B cell (primary cell): ENCODE results near the gene DNAH10. TPM values are rescaled to one million over a fixed set of nuclear protein-coding genes. Genes with fewer than 3 reads are reported as not detected.

ENCODE experiments used
- ATAC-seq: fragments of 200-7000 bp; cut with Tn5 transposase; one replicate; pipeline ENCODE4 v1.10.0; 2021; ENCODE audit warnings: low read depth, mild to moderate bottlenecking, moderate number of reproducible peaks, moderate library complexity
- CTCF ChIA-PET: fragments of 350-600 bp; sonication (Branson Sonifier 250); formaldehyde crosslinking; loops from one replicate; lab custom pipeline; 2021; ENCODE audit warnings: antibody characterized with exemption, inconsistent platforms; lab: Charles Lee
- POLR2A ChIA-PET: fragments of 350-600 bp; sonication (Branson Sonifier 250); formaldehyde crosslinking; loops from one replicate; lab custom pipeline; 2021; ENCODE audit warnings: antibody characterized with exemption; lab: Charles Lee
- DNase-seq: peaks from one replicate; pipeline ENCODE4 v3.0.0; 2013
- H2AFZ ChIP-seq: 2 replicates; pipeline ENCODE4 v1.6.1; 2012; ENCODE audit warnings: mild to moderate bottlenecking, low read depth, low read length; ENCODE audit not compliant: insufficient read depth, poor library complexity, severe bottlenecking
- H3K27ac ChIP-seq, 2 donors: 1 replicate in 1 of 2; 2 replicates in 1 of 2; pipeline ENCODE4 v1.5.1; 2012 to 2013; ENCODE audit warnings: low read length in 2 of 2, mild to moderate bottlenecking in 2 of 2, moderate library complexity in 1 of 2
- H3K27me3 ChIP-seq, 4 experiments: fragments of 200-600 bp in 1 of 4; sonication (generic) in 1 of 4; replicated peaks in 1 of 4; 1 replicate in 2 of 4; 2 replicates in 2 of 4; pipeline versions ENCODE4 v1.6.1 to v1.7.0; 2013 to 2016; ENCODE audit warnings: low read length in 3 of 4, mild to moderate bottlenecking in 2 of 4, mixed read lengths in 1 of 4, moderate library complexity in 1 of 4; ENCODE audit not compliant: insufficient read depth in 4 of 4, control insufficient read depth in 3 of 4; ENCODE audit errors: control extremely low read depth in 1 of 4
- H3K36me3 ChIP-seq, 2 experiments: replicated peaks in 1 of 2; 1 replicate in 1 of 2; 2 replicates in 1 of 2; pipeline versions ENCODE4 v1.6.1 to v1.7.1; 2013; ENCODE audit warnings: low read length in 1 of 2; ENCODE audit not compliant: insufficient read depth in 2 of 2, control insufficient read depth in 1 of 2; ENCODE audit errors: control extremely low read depth in 1 of 2, extremely low read depth in 1 of 2
- H3K4me1 ChIP-seq, 2 donors: fragments of 200-600 bp in 1 of 2; sonication (generic) in 1 of 2; 1 replicate in 1 of 2; 2 replicates in 1 of 2; pipeline versions ENCODE4 v1.5.1 to v1.6.1; 2013 to 2017; ENCODE audit warnings: low read length in 2 of 2; ENCODE audit not compliant: control insufficient read depth in 2 of 2, insufficient read depth in 2 of 2
- H3K4me2 ChIP-seq: replicated peaks from 2 replicates; pipeline ENCODE3; 2012; ENCODE audit warnings: mild to moderate bottlenecking, low read depth, low read length; ENCODE audit not compliant: poor library complexity, severe bottlenecking
- H3K4me3 ChIP-seq, 5 experiments: fragments of 200-600 bp in 1 of 5; sonication (generic) in 1 of 5; 1 replicate in 3 of 5; 2 replicates in 2 of 5; pipeline versions ENCODE4 v1.5.1 to v1.7.0; 2011 to 2016; ENCODE audit warnings: low read length in 4 of 5, mild to moderate bottlenecking in 4 of 5, low read depth in 2 of 5, control low read depth in 1 of 5, moderate library complexity in 1 of 5; ENCODE audit not compliant: insufficient read depth in 1 of 5; ENCODE audit errors: control extremely low read depth in 1 of 5, extremely low read depth in 1 of 5
- H3K79me2 ChIP-seq: fragments of 200-600 bp; sonication (generic); one replicate; pipeline ENCODE4 v1.6.0; 2016; ENCODE audit warnings: low read length; ENCODE audit not compliant: control insufficient read depth, insufficient read depth
- H3K9ac ChIP-seq: fragments of 200-600 bp; sonication (generic); 2 replicates; pipeline ENCODE4 v1.6.1; 2017; ENCODE audit warnings: mild to moderate bottlenecking, low read length, moderate library complexity
- H3K9me3 ChIP-seq, 3 donors: one replicate each; pipeline versions ENCODE4 v1.6.1 to v1.7.1; 2013; ENCODE audit warnings: low read length in 2 of 3; ENCODE audit not compliant: control insufficient read depth in 2 of 3, insufficient read depth in 1 of 3; ENCODE audit errors: control extremely low read depth in 1 of 3
- H4K20me1 ChIP-seq: 2 replicates; pipeline ENCODE4 v1.6.0; 2012; ENCODE audit warnings: mild to moderate bottlenecking, low read length; ENCODE audit not compliant: insufficient read depth, control insufficient read depth, poor library complexity, severe bottlenecking
- H3K27ac Mint-ChIP-seq: one replicate; pipeline ENCODE4 v1.8.0; 2021; ENCODE audit warnings: mixed read lengths
- H3K27me3 Mint-ChIP-seq: one replicate; pipeline ENCODE4 v1.8.0; 2021; ENCODE audit warnings: mixed read lengths
- H3K4me1 Mint-ChIP-seq: one replicate; pipeline ENCODE4 v1.8.0; 2021; ENCODE audit warnings: mixed read lengths
- H3K4me3 Mint-ChIP-seq: one replicate; pipeline ENCODE4 v1.8.0; 2021; ENCODE audit warnings: mixed read lengths
- H3K9me3 Mint-ChIP-seq: one replicate; pipeline ENCODE4 v1.8.0; 2022; ENCODE audit warnings: mixed read lengths; ENCODE audit not compliant: insufficient read depth
- CTCF ChIP-seq: fragments of 200-600 bp; IDR thresholded peaks from one replicate; pipeline ENCODE4 v1.8.0; 2022; ENCODE audit warnings: antibody characterized with exemption, mild to moderate bottlenecking
- EZH2 ChIP-seq: IDR thresholded peaks from 2 replicates; pipeline ENCODE4 v1.6.1; 2012; ENCODE audit warnings: borderline replicate concordance, low read depth, mild to moderate bottlenecking, moderate library complexity, low read length; ENCODE audit not compliant: insufficient read depth, poor library complexity, severe bottlenecking
- WGBS: methylation state at CpG from one replicate; pipeline ENCODE4 v1.1.5; 2013; ENCODE audit warnings: missing lambda C conversion rate; ENCODE audit not compliant: insufficient coverage; 5-methylcytosine and 5-hydroxymethylcytosine counted together
- intact Hi-C: fragments of 100-400 bp; cut with micrococcal nuclease; formaldehyde crosslinking; loops from one replicate; pipeline ENCODE4 v1.10.0; 2022
- polyA plus RNA-seq: library from polyadenylated mRNA; depleted of rRNA; stranded (reverse); fragments of >200 nt; gene quantifications from 2 replicates; pipeline ENCODE4 v1.2.3, GENCODE V29; 2012
- total RNA-seq, 2 donors: library from RNA; stranded (reverse); fragments of 120-200 nt in 1 of 2; gene quantifications; 1 replicate in 1 of 2; 2 replicates in 1 of 2; pipeline versions ENCODE4 v1.2.3 to v1.2.4, GENCODE V29; 2013 to 2022

Gene DNAH10
- total and polyA plus RNA-seq, 2 donors (not counting 1 experiment from before 2014, with no cell fraction given), result 0.24 to 0.99 TPM

GRCh38 chr12:123798518-123798917, 36.4 kb downstream of the DNAH10 start:
- no peaks in the 10 kb centered on the region for H3K9me3 ChIP-seq
- H3K4me3 ChIP-seq, result no peak overlapping the region
- no peaks in the 10 kb centered on the region for H3K27me3 Mint-ChIP-seq
- H3K36me3 ChIP-seq, result no peaks in the 10 kb centered on the region
- intact Hi-C loops, result no loop called here
- WGBS, result no CpG with 5 or more reads among the region's 2 CpGs
- H3K27ac Mint-ChIP-seq, result no peak overlapping the region
- H3K27ac ChIP-seq, result no peak overlapping the region
- ChIA-PET POLR2A (no interaction called here), CTCF (no interaction called here)
- no peaks in the 10 kb centered on the region for H3K79me2 ChIP-seq
- no peak overlapping the region for H2AFZ ChIP-seq
- ATAC-seq (no peak), DNase-seq (no peak)
- no peak overlapping the region for H3K4me3 Mint-ChIP-seq
- H4K20me1 ChIP-seq, result no peaks in the 10 kb centered on the region
- H3K4me1 Mint-ChIP-seq, result no peaks in the 10 kb centered on the region
- no peaks in the 10 kb centered on the region for H3K9me3 Mint-ChIP-seq
- H3K9ac ChIP-seq, result no peak overlapping the region
- H3K4me2 ChIP-seq, result no peak overlapping the region
- no peaks in the 10 kb centered on the region for H3K4me1 ChIP-seq
- TF ChIP-seq CTCF, result no peak
- no peak for TF ChIP-seq EZH2
- no peaks in the 10 kb centered on the region for H3K27me3 ChIP-seq

GRCh38 chr12:123799227-123799626, 37.1 kb downstream of the DNAH10 start:
- DNase-seq (no peak), ATAC-seq (no peak)
- no peak overlapping the region for H3K27ac Mint-ChIP-seq
- H3K4me2 ChIP-seq, result no peak overlapping the region
- no peak overlapping the region for H3K4me3 Mint-ChIP-seq
- no peaks in the 10 kb centered on the region for H3K9me3 Mint-ChIP-seq
- H3K27me3 Mint-ChIP-seq, result no peaks in the 10 kb centered on the region
- no peak overlapping the region for H3K27ac ChIP-seq
- H3K4me3 ChIP-seq, result no peak overlapping the region
- no peak overlapping the region for H3K9ac ChIP-seq
- WGBS, result 94% methylated on average over 13 of the region's 13 CpGs
- intact Hi-C loops, result no loop called here
- no peaks in the 10 kb centered on the region for H3K27me3 ChIP-seq
- no peaks in the 10 kb centered on the region for H4K20me1 ChIP-seq
- no peaks in the 10 kb centered on the region for H3K79me2 ChIP-seq
- no peaks in the 10 kb centered on the region for H3K4me1 Mint-ChIP-seq
- no peaks in the 10 kb centered on the region for H3K4me1 ChIP-seq
- POLR2A ChIA-PET, result no interaction called here
- no peaks in the 10 kb centered on the region for H3K9me3 ChIP-seq
- CTCF ChIA-PET, result no interaction called here
- TF ChIP-seq EZH2 (no peak), CTCF (no peak)
- H2AFZ ChIP-seq, result no peak overlapping the region
- no peaks in the 10 kb centered on the region for H3K36me3 ChIP-seq
